ENCODE results near the gene PRLHR. TPM values are rescaled to one million over a fixed set of nuclear protein-coding genes. Genes with fewer than 3 reads are reported as not detected.

PRLHR gene
- total RNA-seq, 1 experiment from 2014 or later, result not detected

DNA sequence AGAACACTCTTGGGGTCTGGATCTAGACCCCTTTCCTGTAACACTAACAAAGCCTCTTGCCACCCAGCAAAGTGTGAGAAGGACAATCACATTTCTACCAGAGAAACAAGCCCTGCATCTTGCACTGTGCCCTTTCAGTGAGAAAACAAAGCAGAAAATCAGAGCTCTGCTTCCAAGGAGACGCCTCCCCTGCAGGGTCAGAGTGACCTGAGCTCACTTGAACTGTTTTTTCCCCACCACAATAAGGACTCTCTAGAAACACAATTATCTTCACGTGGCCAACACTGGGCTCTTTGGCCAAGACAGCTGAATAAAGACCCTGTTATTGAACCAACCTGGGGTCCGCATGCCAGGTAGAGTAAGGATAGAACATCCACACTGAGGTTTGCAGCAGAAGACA is 30.1 kb upstream of the PRLHR start:
- Mint-ChIP-seq H3K27ac (no peak overlapping the region), H3K36me3 (no peaks in the 10 kb centered on the region), H3K27me3 (ENCODE audit: low read depth) (peaks cover 12% of the 10 kb centered on the region), H3K4me3 (no peak overlapping the region), H3K4me1 (peaks cover 20% of the 10 kb centered on the region), H3K9me3 (no peaks in the 10 kb centered on the region)
- CTCF ChIA-PET, result interaction anchor here (0.9 to 3.1 kb wide), 6 partner anchors 10 to 56 kb away, joined by 4 to 18 read pairs (median 6); no protein-coding TSS in a partner anchor
- POLR2A ChIA-PET, result no interaction called here
- TF ChIP-seq ZBTB21 (CRISPR knock-in tag; IDR thresholded peaks at IDR 0.05; ENCODE audit: borderline replicate concordance), result no peak
- TF ChIP-seq OVOL2 (CRISPR knock-in tag; IDR thresholded peaks at IDR 0.05; ENCODE audit: borderline replicate concordance), result no peak
- TF ChIP-seq NR3C1 (CRISPR knock-in tag; conservative IDR thresholded peaks at IDR 0.05; ENCODE audit: low read depth), result no peak
- TF ChIP-seq FOXK1 (CRISPR knock-in tag; IDR thresholded peaks at IDR 0.05), result no peak
- TF ChIP-seq JAZF1 (CRISPR knock-in tag; IDR thresholded peaks at IDR 0.05), result no peak
- no peak for TF ChIP-seq NFYB (CRISPR knock-in tag; conservative IDR thresholded peaks at IDR 0.05; ENCODE audit: low read depth)
- TF ChIP-seq, protein P1, sequence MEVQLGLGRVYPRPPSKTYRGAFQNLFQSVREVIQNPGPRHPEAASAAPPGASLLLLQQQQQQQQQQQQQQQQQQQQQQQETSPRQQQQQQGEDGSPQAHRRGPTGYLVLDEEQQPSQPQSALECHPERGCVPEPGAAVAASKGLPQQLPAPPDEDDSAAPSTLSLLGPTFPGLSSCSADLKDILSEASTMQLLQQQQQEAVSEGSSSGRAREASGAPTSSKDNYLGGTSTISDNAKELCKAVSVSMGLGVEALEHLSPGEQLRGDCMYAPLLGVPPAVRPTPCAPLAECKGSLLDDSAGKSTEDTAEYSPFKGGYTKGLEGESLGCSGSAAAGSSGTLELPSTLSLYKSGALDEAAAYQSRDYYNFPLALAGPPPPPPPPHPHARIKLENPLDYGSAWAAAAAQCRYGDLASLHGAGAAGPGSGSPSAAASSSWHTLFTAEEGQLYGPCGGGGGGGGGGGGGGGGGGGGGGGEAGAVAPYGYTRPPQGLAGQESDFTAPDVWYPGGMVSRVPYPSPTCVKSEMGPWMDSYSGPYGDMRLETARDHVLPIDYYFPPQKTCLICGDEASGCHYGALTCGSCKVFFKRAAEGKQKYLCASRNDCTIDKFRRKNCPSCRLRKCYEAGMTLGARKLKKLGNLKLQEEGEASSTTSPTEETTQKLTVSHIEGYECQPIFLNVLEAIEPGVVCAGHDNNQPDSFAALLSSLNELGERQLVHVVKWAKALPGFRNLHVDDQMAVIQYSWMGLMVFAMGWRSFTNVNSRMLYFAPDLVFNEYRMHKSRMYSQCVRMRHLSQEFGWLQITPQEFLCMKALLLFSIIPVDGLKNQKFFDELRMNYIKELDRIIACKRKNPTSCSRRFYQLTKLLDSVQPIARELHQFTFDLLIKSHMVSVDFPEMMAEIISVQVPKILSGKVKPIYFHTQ (CRISPR knock-in tag; IDR thresholded peaks at IDR 0.05), result no peak
- TF ChIP-seq, protein P2, sequence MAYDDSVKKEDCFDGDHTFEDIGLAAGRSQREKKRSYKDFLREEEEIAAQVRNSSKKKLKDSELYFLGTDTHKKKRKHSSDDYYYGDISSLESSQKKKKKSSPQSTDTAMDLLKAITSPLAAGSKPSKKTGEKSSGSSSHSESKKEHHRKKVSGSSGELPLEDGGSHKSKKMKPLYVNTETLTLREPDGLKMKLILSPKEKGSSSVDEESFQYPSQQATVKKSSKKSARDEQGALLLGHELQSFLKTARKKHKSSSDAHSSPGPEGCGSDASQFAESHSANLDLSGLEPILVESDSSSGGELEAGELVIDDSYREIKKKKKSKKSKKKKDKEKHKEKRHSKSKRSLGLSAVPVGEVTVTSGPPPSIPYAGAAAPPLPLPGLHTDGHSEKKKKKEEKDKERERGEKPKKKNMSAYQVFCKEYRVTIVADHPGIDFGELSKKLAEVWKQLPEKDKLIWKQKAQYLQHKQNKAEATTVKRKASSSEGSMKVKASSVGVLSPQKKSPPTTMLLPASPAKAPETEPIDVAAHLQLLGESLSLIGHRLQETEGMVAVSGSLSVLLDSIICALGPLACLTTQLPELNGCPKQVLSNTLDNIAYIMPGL (CRISPR knock-in tag; IDR thresholded peaks at IDR 0.05), result no peak
- TF ChIP-seq FOXJ3 (CRISPR knock-in tag; IDR thresholded peaks at IDR 0.05; ENCODE audit: borderline replicate concordance), result no peak
- no peak for TF ChIP-seq CBFB (CRISPR knock-in tag; IDR thresholded peaks at IDR 0.05; ENCODE audit: low read depth)
- TF ChIP-seq, protein P3, sequence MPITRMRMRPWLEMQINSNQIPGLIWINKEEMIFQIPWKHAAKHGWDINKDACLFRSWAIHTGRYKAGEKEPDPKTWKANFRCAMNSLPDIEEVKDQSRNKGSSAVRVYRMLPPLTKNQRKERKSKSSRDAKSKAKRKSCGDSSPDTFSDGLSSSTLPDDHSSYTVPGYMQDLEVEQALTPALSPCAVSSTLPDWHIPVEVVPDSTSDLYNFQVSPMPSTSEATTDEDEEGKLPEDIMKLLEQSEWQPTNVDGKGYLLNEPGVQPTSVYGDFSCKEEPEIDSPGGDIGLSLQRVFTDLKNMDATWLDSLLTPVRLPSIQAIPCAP (CRISPR knock-in tag; IDR thresholded peaks at IDR 0.05), result no peak
- TF ChIP-seq, protein P4, sequence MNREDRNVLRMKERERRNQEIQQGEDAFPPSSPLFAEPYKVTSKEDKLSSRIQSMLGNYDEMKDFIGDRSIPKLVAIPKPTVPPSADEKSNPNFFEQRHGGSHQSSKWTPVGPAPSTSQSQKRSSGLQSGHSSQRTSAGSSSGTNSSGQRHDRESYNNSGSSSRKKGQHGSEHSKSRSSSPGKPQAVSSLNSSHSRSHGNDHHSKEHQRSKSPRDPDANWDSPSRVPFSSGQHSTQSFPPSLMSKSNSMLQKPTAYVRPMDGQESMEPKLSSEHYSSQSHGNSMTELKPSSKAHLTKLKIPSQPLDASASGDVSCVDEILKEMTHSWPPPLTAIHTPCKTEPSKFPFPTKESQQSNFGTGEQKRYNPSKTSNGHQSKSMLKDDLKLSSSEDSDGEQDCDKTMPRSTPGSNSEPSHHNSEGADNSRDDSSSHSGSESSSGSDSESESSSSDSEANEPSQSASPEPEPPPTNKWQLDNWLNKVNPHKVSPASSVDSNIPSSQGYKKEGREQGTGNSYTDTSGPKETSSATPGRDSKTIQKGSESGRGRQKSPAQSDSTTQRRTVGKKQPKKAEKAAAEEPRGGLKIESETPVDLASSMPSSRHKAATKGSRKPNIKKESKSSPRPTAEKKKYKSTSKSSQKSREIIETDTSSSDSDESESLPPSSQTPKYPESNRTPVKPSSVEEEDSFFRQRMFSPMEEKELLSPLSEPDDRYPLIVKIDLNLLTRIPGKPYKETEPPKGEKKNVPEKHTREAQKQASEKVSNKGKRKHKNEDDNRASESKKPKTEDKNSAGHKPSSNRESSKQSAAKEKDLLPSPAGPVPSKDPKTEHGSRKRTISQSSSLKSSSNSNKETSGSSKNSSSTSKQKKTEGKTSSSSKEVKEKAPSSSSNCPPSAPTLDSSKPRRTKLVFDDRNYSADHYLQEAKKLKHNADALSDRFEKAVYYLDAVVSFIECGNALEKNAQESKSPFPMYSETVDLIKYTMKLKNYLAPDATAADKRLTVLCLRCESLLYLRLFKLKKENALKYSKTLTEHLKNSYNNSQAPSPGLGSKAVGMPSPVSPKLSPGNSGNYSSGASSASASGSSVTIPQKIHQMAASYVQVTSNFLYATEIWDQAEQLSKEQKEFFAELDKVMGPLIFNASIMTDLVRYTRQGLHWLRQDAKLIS (CRISPR knock-in tag; IDR thresholded peaks at IDR 0.05; ENCODE audit: borderline replicate concordance), result no peak
- no peak for TF ChIP-seq KAT7 (CRISPR knock-in tag; IDR thresholded peaks at IDR 0.05; ENCODE audit: borderline replicate concordance)
- TF ChIP-seq ZNF396 (CRISPR knock-in tag; IDR thresholded peaks at IDR 0.05; ENCODE audit: borderline replicate concordance), result no peak
- no peak for ATAC-seq
- DNase-seq (ENCODE audit: low spot score), result no peak

DNA sequence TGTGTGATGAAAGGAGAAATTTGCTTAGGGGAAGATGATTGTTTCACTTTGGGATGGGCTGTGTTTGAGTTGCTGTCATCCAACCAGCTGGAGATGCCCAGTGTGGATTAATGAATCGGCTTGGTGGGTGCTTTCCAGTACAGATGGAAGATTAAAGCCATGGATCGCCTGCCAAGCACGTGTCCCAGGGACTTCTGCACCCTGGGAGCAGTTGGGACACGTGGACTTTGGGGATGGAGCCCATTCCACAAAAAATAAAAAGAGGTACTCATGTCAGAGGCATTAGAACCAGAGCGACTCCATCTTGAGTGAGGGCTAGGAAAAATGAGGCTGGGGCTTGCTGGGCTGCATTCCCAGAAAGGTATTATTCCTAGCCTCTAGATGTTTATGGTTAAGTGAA is 29.3 kb upstream of the PRLHR start:
- DNase-seq (ENCODE audit: low spot score) (no peak), ATAC-seq (no peak)
- Mint-ChIP-seq H3K9me3 (no peaks in the 10 kb centered on the region), H3K27me3 (ENCODE audit: low read depth) (peaks cover 8% of the 10 kb centered on the region), H3K36me3 (no peaks in the 10 kb centered on the region), H3K4me1 (peaks cover 20% of the 10 kb centered on the region), H3K4me3 (no peak overlapping the region), H3K27ac (no peak overlapping the region)
- CTCF ChIA-PET, result interaction anchor here (0.9 to 2.5 kb wide), 3 partner anchors 9 to 31 kb away, joined by 4 to 6 read pairs (median 5); no protein-coding TSS in a partner anchor
- POLR2A ChIA-PET, result no interaction called here
- no peak for TF ChIP-seq CREM (CRISPR knock-in tag; IDR thresholded peaks at IDR 0.05)
- TF ChIP-seq MYBL2 (CRISPR knock-in tag; IDR thresholded peaks at IDR 0.05), result no peak
- TF ChIP-seq, protein P5, sequence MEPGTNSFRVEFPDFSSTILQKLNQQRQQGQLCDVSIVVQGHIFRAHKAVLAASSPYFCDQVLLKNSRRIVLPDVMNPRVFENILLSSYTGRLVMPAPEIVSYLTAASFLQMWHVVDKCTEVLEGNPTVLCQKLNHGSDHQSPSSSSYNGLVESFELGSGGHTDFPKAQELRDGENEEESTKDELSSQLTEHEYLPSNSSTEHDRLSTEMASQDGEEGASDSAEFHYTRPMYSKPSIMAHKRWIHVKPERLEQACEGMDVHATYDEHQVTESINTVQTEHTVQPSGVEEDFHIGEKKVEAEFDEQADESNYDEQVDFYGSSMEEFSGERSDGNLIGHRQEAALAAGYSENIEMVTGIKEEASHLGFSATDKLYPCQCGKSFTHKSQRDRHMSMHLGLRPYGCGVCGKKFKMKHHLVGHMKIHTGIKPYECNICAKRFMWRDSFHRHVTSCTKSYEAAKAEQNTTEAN (CRISPR knock-in tag; IDR thresholded peaks at IDR 0.05), result no peak
- no peak for TF ChIP-seq NFE2L1 (CRISPR knock-in tag; IDR thresholded peaks at IDR 0.05)
- TF ChIP-seq, protein P6, sequence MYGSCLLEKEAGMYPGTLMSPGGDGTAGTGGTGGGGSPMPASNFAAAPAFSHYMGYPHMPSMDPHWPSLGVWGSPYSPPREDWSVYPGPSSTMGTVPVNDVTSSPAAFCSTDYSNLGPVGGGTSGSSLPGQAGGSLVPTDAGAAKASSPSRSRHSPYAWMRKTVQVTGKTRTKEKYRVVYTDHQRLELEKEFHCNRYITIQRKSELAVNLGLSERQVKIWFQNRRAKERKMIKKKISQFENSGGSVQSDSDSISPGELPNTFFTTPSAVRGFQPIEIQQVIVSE (CRISPR knock-in tag; IDR thresholded peaks at IDR 0.05; ENCODE audit: borderline replicate concordance), result no peak
- TF ChIP-seq, protein P7, sequence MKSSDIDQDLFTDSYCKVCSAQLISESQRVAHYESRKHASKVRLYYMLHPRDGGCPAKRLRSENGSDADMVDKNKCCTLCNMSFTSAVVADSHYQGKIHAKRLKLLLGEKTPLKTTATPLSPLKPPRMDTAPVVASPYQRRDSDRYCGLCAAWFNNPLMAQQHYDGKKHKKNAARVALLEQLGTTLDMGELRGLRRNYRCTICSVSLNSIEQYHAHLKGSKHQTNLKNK (CRISPR knock-in tag; IDR thresholded peaks at IDR 0.05), result no peak
- TF ChIP-seq TP53 (CRISPR knock-in tag; IDR thresholded peaks at IDR 0.05), result no peak
- TF ChIP-seq, protein P8, sequence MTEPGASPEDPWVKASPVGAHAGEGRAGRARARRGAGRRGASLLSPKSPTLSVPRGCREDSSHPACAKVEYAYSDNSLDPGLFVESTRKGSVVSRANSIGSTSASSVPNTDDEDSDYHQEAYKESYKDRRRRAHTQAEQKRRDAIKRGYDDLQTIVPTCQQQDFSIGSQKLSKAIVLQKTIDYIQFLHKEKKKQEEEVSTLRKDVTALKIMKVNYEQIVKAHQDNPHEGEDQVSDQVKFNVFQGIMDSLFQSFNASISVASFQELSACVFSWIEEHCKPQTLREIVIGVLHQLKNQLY (CRISPR knock-in tag; IDR thresholded peaks at IDR 0.05), result no peak
- TF ChIP-seq FOXJ3 (CRISPR knock-in tag; IDR thresholded peaks at IDR 0.05; ENCODE audit: borderline replicate concordance), result no peak
- TF ChIP-seq PRRX2 (CRISPR knock-in tag; IDR thresholded peaks at IDR 0.05), result no peak
- no peak for TF ChIP-seq ELF4 (CRISPR knock-in tag; IDR thresholded peaks at IDR 0.05; ENCODE audit: low read depth)
